Epithelial cell of proximal tubule (primary cell): ENCODE measurements around the gene RRP8. TPM values are rescaled to one million over a fixed set of nuclear protein-coding genes. Genes with fewer than 3 reads are reported as not detected.

Experiments used
- DNase-seq: peaks from one replicate; pipeline ENCODE4 v3.0.0-alpha.2; 2011; ENCODE audit warnings: low read depth
- H3K4me3 ChIP-seq: 2 replicates; pipeline ENCODE4 v1.5.1; 2011; ENCODE audit warnings: low read depth, mild to moderate bottlenecking, low read length
- total RNA-seq: library from RNA; depleted of rRNA; stranded (reverse); fragments of >200 nt; gene quantifications from 2 replicates; pipeline ENCODE4 v1.2.3, GENCODE V29; 2015
- TF ChIP-seq, protein P1 (sequence below): conservative IDR thresholded peaks from 2 replicates; pipeline ENCODE4 v1.5.1; 2012; ENCODE audit warnings: low read depth, mild to moderate bottlenecking, low read length

The RRP8 gene
- total RNA-seq, 1 donor from 2014 or later: 6.7 TPM

DNA sequence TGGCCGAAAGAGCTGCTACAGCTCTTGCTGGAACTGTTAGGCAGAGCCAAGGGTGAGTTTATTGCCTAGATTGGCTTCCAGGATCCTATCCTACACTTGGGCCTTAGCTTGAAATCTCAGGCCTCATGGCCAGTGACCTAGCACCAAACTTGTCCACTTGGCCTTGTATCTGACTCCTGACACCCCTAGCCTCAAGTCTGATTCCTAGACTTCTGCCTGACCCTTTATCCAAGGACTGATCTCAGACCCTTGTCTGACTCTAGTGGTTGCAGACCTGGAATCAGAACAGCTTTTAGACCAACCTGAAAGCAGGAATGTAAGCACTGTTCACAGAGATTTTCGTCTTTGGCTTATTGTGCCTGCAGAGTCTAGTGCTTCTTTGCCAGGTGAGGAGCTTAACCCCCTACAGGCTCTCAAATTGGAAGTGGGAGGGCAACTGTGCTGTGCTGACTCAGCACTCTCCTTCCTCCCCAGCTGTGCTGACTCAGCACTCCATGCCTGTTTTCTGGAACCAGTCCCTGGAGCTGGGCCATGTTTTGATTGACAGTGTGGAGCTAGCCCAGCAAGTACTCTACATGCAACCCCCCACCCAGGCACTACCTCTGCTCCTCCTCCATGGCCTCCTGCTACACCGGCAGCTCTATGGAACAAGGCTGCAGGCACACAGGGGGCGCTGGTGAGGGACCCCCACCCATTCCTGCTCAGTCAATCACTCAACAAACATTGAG is 35.1 kb downstream of the RRP8 start:
- TF ChIP-seq, protein P1, sequence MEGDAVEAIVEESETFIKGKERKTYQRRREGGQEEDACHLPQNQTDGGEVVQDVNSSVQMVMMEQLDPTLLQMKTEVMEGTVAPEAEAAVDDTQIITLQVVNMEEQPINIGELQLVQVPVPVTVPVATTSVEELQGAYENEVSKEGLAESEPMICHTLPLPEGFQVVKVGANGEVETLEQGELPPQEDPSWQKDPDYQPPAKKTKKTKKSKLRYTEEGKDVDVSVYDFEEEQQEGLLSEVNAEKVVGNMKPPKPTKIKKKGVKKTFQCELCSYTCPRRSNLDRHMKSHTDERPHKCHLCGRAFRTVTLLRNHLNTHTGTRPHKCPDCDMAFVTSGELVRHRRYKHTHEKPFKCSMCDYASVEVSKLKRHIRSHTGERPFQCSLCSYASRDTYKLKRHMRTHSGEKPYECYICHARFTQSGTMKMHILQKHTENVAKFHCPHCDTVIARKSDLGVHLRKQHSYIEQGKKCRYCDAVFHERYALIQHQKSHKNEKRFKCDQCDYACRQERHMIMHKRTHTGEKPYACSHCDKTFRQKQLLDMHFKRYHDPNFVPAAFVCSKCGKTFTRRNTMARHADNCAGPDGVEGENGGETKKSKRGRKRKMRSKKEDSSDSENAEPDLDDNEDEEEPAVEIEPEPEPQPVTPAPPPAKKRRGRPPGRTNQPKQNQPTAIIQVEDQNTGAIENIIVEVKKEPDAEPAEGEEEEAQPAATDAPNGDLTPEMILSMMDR: peak; percentile 12
- H3K4me3 ChIP-seq: no peak overlapping the region
- no peak for DNase-seq

DNA sequence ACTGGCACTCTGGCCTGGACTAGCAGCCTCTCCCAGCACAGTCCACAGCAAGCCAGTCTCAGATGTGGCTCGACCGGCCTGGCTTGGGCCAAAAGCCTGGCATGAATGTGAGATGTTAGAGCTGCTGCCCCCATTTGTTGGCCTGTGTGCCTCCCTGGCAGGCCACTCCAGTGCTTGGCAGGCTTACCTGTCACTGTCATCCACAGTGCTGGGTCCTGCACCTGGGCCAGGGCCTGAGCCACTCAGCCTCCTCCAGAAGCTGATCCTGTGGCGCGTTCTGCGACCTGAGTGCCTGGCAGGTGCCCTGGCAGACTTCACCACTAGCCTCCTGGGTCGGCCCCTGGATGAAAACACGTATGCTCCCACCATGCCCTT is 36.1 kb downstream of the RRP8 start:
- H3K4me3 ChIP-seq: no peak overlapping the region
- TF ChIP-seq, protein P1: no peak
- no peak for DNase-seq

DNA sequence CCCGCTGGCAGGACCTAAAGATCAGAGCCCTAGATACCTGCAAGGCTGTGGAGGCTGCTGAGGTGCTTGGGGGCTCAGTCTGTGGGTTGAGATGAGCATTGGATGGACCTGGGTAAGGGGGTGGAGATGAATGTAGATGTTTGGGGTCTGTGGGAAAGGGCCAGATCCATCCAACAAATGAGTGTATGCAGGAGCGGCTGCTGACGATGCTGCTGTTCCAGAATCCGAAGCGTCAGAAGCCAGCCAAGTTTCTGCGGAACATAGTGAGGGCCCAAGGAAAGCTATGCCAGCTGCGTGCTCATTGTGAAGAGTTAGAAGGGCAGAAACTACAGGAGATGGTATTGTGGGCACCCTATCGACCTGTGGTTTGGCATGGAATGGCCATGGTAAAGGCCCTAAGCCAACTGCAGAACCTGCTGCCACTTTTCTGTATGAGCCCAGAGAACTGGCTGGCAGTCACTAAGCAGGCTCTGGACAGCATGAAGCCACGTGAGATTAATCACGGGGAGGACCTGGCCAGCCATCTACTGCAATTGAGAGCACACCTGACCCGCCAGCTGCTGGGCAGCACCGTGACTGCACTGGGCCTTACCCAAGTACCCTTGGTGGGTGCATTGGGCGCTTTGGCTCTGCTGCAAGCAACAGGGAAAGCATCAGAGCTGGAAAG is 36.6 kb downstream of the RRP8 start:
- TF ChIP-seq, protein P1: no peak
- no peak for DNase-seq
- H3K4me3 ChIP-seq: no peak overlapping the region

DNA sequence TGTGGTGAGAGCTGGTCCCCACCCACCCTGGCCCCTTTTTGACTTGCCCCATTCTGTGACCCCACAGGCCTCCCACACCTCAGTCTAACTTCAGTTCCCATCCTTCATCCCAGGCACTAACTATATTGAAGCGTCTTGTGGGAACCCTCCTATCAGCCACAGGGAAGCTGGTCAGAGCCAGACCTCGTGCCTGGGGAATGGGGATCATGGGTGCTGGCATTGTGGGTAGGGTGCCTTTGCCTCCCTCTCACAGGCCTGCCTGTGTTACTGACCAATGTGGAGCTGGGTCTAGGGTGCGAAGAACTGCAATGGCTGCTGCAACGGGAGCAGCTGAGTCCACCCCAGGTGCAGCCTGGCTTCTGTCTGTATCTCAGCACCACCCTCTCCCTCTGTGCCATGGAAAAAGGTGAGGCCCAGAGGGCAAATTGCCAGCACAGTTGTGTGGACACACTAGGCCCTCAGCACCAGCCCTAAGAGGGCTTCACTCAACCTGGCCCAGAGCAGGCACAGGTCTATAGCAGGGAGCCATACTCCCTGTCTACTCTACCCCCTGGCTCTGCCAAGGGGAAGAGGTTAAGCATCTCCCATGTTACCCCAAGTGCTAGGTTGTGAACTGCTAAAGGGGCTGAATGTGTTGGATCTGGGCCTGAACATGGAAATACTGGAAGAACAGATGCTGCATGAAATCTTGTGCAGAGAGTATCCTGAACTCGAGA is 37.3 kb downstream of the RRP8 start:
- no peak for DNase-seq
- no peak overlapping the region for H3K4me3 ChIP-seq
- TF ChIP-seq, protein P1: no peak

DNA sequence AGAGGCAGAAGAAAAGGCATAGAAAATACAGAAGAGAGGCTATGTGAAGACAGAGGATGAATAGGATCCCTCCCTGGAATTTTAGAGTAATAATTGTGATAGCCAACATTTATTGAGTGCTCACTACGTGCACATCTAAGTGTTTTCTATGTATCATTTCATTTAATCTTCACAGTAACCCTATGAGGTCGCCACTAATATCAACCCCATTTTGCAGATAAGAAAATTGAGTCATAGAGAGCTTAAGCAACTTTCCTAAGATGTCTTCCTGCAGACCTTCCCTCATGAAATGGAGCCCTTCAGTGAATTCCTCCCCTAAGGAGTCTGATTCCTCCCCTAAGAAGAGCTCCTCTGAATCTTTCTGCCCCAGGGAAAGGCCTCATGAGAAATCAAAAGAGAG is 38.1 kb downstream of the RRP8 start:
- DNase-seq: no peak
- no peak overlapping the region for H3K4me3 ChIP-seq
- TF ChIP-seq, protein P1: no peak

- H3K4me3 ChIP-seq: no peak overlapping the region
- TF ChIP-seq, protein P1: no peak
- DNase-seq: no peak
Measured at GRCh38 chr11:6563667-6564066, 39.7 kb downstream of the RRP8 start.
